AG04450 (cell line): ENCODE data around the gene CYP27A1. TPM values are rescaled to one million over a fixed set of nuclear protein-coding genes. Genes with fewer than 3 reads are reported as not detected.

Experiments
- CTCF ChIA-PET: fragments of 300-600, 350-600 bp; formaldehyde crosslinking; extraction: SDS; loops from one replicate; lab custom pipeline; 2022; ENCODE audit warnings: antibody characterized with exemption, inconsistent platforms; lab: Charles Lee
- POLR2A ChIA-PET: fragments of 350-600 bp; formaldehyde crosslinking; extraction: SDS; loops from one replicate; lab custom pipeline; 2021; ENCODE audit warnings: antibody characterized with exemption, inconsistent platforms; lab: Yijun Ruan, JAX
- DNase-seq: peaks from one replicate; pipeline ENCODE4 v3.0.0-alpha.2; 2011; ENCODE audit warnings: low read depth, low spot score
- H3K27ac ChIP-seq: one replicate; pipeline ENCODE4 v1.5.1; 2012; ENCODE audit warnings: low read depth, low read length, control low read depth
- H3K27me3 ChIP-seq: one replicate; pipeline ENCODE4 v1.6.0; 2012; ENCODE audit warnings: low read length; ENCODE audit not compliant: control insufficient read depth, insufficient read depth
- H3K4me3 ChIP-seq: 2 replicates; pipeline ENCODE4 v1.5.1; 2011; ENCODE audit warnings: mild to moderate bottlenecking, low read depth, low read length, control low read depth
- H3K9me3 ChIP-seq: 2 replicates; pipeline ENCODE4 v1.5.1; 2012; ENCODE audit warnings: low read length; ENCODE audit not compliant: control insufficient read depth, insufficient read depth
- polyA plus RNA-seq: library from polyadenylated mRNA; depleted of rRNA; stranded (reverse); fragments of >200 nt; gene quantifications from 2 replicates; pipeline ENCODE4 v1.2.3, GENCODE V29; 2011
- TF ChIP-seq, protein P1 (sequence below): IDR thresholded peaks from 2 replicates; pipeline ENCODE4 v1.5.1; 2011; ENCODE audit warnings: low read depth, low read length, control low read depth, inconsistent platforms

Gene CYP27A1
- polyA plus RNA-seq, 1 experiment = 25.6 TPM

DNA sequence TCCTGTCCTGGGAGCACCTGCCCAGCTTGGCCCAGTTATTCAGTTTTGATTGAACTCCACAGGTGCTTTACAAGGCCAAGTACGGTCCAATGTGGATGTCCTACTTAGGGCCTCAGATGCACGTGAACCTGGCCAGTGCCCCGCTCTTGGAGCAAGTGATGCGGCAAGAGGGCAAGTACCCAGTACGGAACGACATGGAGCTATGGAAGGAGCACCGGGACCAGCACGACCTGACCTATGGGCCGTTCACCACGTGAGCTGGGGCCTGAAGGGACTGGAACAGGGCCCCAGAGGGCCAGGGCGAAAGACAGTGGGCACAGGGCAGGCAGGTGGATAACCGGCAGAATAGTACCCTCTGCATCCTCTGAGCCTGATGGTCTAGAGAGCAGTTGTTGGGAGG lies 27.6 kb downstream of the CYP27A1 start:
- no peaks in the 10 kb centered on the region for H3K27me3 ChIP-seq
- H3K4me3 ChIP-seq = no peak overlapping the region
- ChIA-PET POLR2A (no interaction called here), CTCF (interaction anchor here (0.7 to 3.1 kb wide), 5 partner anchors 9 to 171 kb away, joined by 3 to 15 read pairs (median 3); no protein-coding TSS in a partner anchor)
- TF ChIP-seq, protein P1, sequence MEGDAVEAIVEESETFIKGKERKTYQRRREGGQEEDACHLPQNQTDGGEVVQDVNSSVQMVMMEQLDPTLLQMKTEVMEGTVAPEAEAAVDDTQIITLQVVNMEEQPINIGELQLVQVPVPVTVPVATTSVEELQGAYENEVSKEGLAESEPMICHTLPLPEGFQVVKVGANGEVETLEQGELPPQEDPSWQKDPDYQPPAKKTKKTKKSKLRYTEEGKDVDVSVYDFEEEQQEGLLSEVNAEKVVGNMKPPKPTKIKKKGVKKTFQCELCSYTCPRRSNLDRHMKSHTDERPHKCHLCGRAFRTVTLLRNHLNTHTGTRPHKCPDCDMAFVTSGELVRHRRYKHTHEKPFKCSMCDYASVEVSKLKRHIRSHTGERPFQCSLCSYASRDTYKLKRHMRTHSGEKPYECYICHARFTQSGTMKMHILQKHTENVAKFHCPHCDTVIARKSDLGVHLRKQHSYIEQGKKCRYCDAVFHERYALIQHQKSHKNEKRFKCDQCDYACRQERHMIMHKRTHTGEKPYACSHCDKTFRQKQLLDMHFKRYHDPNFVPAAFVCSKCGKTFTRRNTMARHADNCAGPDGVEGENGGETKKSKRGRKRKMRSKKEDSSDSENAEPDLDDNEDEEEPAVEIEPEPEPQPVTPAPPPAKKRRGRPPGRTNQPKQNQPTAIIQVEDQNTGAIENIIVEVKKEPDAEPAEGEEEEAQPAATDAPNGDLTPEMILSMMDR = no peak
- no peaks in the 10 kb centered on the region; the same call in 1 of the 2 replicates for H3K9me3 ChIP-seq
- DNase-seq = no peak
- H3K27ac ChIP-seq = no peak overlapping the region

DNA sequence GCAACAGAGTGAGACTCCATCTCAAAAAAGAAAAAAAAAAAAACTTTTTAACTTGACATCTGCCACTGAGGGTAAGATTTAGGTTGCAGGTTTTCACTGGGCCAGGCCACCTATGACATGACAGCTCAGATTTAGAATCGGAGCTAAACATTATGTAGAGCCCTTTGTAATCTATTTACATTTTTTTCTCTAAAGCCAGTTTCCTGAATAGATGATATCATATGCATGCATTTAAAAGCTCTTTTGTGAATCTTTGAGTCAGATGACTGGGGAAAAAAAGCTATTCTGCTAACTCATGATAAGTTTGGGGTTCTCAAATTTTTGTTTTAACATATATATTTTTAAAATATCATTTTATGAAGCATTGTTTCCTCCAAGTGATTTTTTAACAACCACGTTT lies 28.3 kb downstream of the CYP27A1 start:
- Histone ChIP-seq H3K27me3 (no peaks in the 10 kb centered on the region), H3K27ac (no peak overlapping the region), H3K9me3 (no peaks in the 10 kb centered on the region; the same call in 1 of the 2 replicates), H3K4me3 (no peak overlapping the region)
- ChIA-PET CTCF (interaction anchor here (0.7 to 3.1 kb wide), 4 partner anchors 37 to 170 kb away, joined by 4 to 15 read pairs (median 4); no protein-coding TSS in a partner anchor), POLR2A (no interaction called here)
- TF ChIP-seq, protein P1 = no peak
- peak; percentile 15 for DNase-seq

DNA sequence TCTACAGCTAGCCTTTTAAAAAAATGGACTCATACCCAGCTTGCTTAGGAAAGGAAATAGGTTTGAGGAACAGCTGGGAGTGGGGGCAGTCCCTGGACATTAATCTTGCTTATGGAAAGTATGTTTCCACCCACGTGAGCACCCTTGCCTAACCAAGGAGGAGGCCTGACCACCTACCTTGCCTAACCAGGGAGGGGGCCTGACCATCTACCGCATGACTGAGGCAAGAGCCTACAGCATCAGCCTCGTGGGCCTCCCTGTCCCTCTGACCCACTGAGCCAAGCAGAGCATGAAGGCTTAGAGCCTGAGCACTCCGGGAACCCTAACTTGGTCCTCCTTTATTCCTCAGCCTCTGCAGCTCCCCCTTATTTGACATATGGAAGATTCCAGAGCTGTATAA lies 29.4 kb downstream of the CYP27A1 start:
- TF ChIP-seq, protein P1 = no peak
- CTCF ChIA-PET = interaction anchor here (3.1 kb wide), 1 partner anchor 36 kb away, joined by 15 read pairs; no protein-coding TSS in a partner anchor
- POLR2A ChIA-PET = no interaction called here
- Histone ChIP-seq H3K9me3 (no peaks in the 10 kb centered on the region; the same call in 1 of the 2 replicates), H3K27ac (no peak overlapping the region), H3K4me3 (no peak overlapping the region), H3K27me3 (no peaks in the 10 kb centered on the region)
- no peak for DNase-seq

DNA sequence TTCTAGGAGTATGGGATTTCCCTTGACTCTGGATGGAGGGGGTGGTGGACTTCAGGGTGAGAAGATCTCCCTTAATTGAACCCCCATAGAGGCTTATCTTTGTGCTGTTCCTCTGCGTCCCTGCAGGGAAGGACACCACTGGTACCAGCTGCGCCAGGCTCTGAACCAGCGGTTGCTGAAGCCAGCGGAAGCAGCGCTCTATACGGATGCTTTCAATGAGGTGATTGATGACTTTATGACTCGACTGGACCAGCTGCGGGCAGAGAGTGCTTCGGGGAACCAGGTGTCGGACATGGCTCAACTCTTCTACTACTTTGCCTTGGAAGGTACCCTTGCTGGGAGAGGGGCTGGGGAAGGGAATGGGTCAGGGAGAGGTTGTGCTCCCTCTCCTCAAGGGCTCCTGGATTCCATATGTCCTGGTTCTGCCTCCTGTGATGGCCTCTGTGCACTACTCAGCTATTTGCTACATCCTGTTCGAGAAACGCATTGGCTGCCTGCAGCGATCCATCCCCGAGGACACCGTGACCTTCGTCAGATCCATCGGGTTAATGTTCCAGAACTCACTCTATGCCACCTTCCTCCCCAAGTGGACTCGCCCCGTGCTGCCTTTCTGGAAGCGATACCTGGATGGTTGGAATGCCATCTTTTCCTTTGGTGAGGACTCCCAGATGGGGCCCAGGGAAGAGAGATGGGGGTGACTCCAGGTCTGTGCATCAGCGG lies 30.3 kb downstream of the CYP27A1 start:
- TF ChIP-seq, protein P1 = no peak
- ChIA-PET POLR2A (no interaction called here), CTCF (interaction anchor here (1.4 kb wide), 1 partner anchor 64 kb away, joined by 4 read pairs; no protein-coding TSS in a partner anchor)
- Histone ChIP-seq H3K4me3 (no peak overlapping the region), H3K27ac (no peak overlapping the region), H3K9me3 (no peaks in the 10 kb centered on the region; the same call in 1 of the 2 replicates), H3K27me3 (no peaks in the 10 kb centered on the region)
- no peak for DNase-seq

DNA sequence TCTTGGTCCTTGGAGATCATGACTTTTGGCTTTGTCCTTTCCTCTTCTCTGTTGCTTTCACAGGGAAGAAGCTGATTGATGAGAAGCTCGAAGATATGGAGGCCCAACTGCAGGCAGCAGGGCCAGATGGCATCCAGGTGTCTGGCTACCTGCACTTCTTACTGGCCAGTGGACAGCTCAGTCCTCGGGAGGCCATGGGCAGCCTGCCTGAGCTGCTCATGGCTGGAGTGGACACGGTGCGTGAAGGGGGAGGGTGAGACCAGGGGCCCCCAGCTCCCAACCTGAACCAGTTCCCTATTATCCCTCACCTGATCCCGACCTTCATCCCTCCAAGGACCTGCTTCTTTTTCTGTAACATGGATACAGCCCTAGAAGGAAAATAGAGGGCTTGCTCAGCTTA lies 30.9 kb downstream of the CYP27A1 start:
- TF ChIP-seq, protein P1 = no peak
- ChIA-PET CTCF (interaction anchor here (0.6 to 1.4 kb wide), 2 partner anchors 64 to 130 kb away, joined by 4 read pairs; no protein-coding TSS in a partner anchor), POLR2A (no interaction called here)
- H3K9me3 ChIP-seq = no peaks in the 10 kb centered on the region; the same call in 1 of the 2 replicates
- no peak overlapping the region for H3K27ac ChIP-seq
- DNase-seq = no peak
- no peak overlapping the region for H3K4me3 ChIP-seq
- H3K27me3 ChIP-seq = no peaks in the 10 kb centered on the region
